ENCODE results near the gene DYTN.

DYTN gene

GRCh38 chr2:206665251-206665650 is 52.9 kb downstream of the DYTN start:
- ATAC-seq, result no peak
- no peak overlapping the region for H3K4me3 Mint-ChIP-seq
- H3K9me3 Mint-ChIP-seq, result no peaks in the 10 kb centered on the region
- H3K27ac Mint-ChIP-seq, result no peak overlapping the region
- H3K27me3 Mint-ChIP-seq, result peaks cover 24% of the 10 kb centered on the region
- H3K36me3 Mint-ChIP-seq, result no peaks in the 10 kb centered on the region
- no peaks in the 10 kb centered on the region for H3K4me1 Mint-ChIP-seq

GRCh38 chr2:206657087-206657486 is 61.1 kb downstream of the DYTN start:
- peaks cover 6% of the 10 kb centered on the region for H3K9me3 Mint-ChIP-seq
- no peak overlapping the region for H3K27ac Mint-ChIP-seq
- no peaks in the 10 kb centered on the region for H3K4me1 Mint-ChIP-seq
- H3K4me3 Mint-ChIP-seq, result no peak overlapping the region
- no peak for ATAC-seq
- H3K36me3 Mint-ChIP-seq, result no peaks in the 10 kb centered on the region
- H3K27me3 Mint-ChIP-seq, result peaks cover 15% of the 10 kb centered on the region

GRCh38 chr2:206647985-206648384 is 70.2 kb downstream of the DYTN start:
- Mint-ChIP-seq H3K9me3 (no peaks in the 10 kb centered on the region), H3K27ac (no peak overlapping the region), H3K27me3 (peaks cover 9% of the 10 kb centered on the region), H3K4me3 (no peak overlapping the region), H3K36me3 (no peaks in the 10 kb centered on the region), H3K4me1 (no peaks in the 10 kb centered on the region)
- ATAC-seq, result no peak

GRCh38 chr2:206642075-206643025 is 75.8 kb downstream of the DYTN start, which contains the start of gene FAM237A:
Gene FAM237A, plus strand, starts transcription at chr2:206642487. Its CDS starts 1,750 bp downstream, at chr2:206644237.
- no peak for ATAC-seq
- H3K36me3 Mint-ChIP-seq, result no peaks in the 10 kb centered on the region
- no peak within 1 kb of the TSS for H3K4me3 Mint-ChIP-seq
- H3K27ac Mint-ChIP-seq, result no peak within 1 kb of the TSS
- H3K9me3 Mint-ChIP-seq, result no peaks in the 10 kb centered on the region
- H3K27me3 Mint-ChIP-seq, result peaks cover 9% of the 10 kb centered on the region
- no peaks in the 10 kb centered on the region for H3K4me1 Mint-ChIP-seq

GRCh38 chr2:206641226-206641625 is 77.0 kb downstream of the DYTN start:
- no peaks in the 10 kb centered on the region for H3K4me1 Mint-ChIP-seq
- H3K36me3 Mint-ChIP-seq, result no peaks in the 10 kb centered on the region
- H3K4me3 Mint-ChIP-seq, result no peak overlapping the region
- ATAC-seq, result no peak
- H3K27ac Mint-ChIP-seq, result no peak overlapping the region
- no peaks in the 10 kb centered on the region for H3K9me3 Mint-ChIP-seq
- H3K27me3 Mint-ChIP-seq, result peaks cover 8% of the 10 kb centered on the region

GRCh38 chr2:206639636-206640035 is 78.6 kb downstream of the DYTN start:
- Mint-ChIP-seq H3K36me3 (no peaks in the 10 kb centered on the region), H3K4me3 (no peak overlapping the region), H3K4me1 (no peaks in the 10 kb centered on the region), H3K27me3 (no peaks in the 10 kb centered on the region), H3K9me3 (no peaks in the 10 kb centered on the region), H3K27ac (no peak overlapping the region)
- ATAC-seq, result no peak

- Mint-ChIP-seq H3K36me3 (no peaks in the 10 kb centered on the region), H3K27ac (no peak overlapping the region), H3K9me3 (no peaks in the 10 kb centered on the region), H3K27me3 (no peaks in the 10 kb centered on the region), H3K4me3 (no peak overlapping the region), H3K4me1 (no peaks in the 10 kb centered on the region)
- no peak for ATAC-seq
Measured at GRCh38 chr2:206635015-206635414, 83.2 kb downstream of the DYTN start.

GRCh38 chr2:206631340-206631739 is 86.9 kb downstream of the DYTN start:
- no peaks in the 10 kb centered on the region for H3K4me1 Mint-ChIP-seq
- H3K9me3 Mint-ChIP-seq, result no peaks in the 10 kb centered on the region
- no peak for ATAC-seq
- H3K27me3 Mint-ChIP-seq, result peaks cover 9% of the 10 kb centered on the region
- no peaks in the 10 kb centered on the region for H3K36me3 Mint-ChIP-seq
- H3K4me3 Mint-ChIP-seq, result no peak overlapping the region
- no peak overlapping the region for H3K27ac Mint-ChIP-seq

- ATAC-seq, result no peak
Measured at GRCh38 chr2:206627632-206628031, 90.6 kb downstream of the DYTN start.

GRCh38 chr2:206626108-206626507 is 92.1 kb downstream of the DYTN start:
- Mint-ChIP-seq H3K27me3 (peaks cover 11% of the 10 kb centered on the region), H3K36me3 (no peaks in the 10 kb centered on the region), H3K4me3 (no peak overlapping the region), H3K9me3 (no peaks in the 10 kb centered on the region), H3K4me1 (no peaks in the 10 kb centered on the region), H3K27ac (no peak overlapping the region)
- no peak for ATAC-seq

More at GRCh38 chr2:206627632-206628031, 90.6 kb downstream of the DYTN start:
- no peaks in the 10 kb centered on the region for H3K4me1 Mint-ChIP-seq
- H3K4me3 Mint-ChIP-seq, result no peak overlapping the region
- no peaks in the 10 kb centered on the region for H3K9me3 Mint-ChIP-seq
- H3K27ac Mint-ChIP-seq, result no peak overlapping the region
- peaks cover 11% of the 10 kb centered on the region for H3K27me3 Mint-ChIP-seq
- H3K36me3 Mint-ChIP-seq, result no peaks in the 10 kb centered on the region

GRCh38 chr2:206619011-206619410 is 99.2 kb downstream of the DYTN start:
- ATAC-seq, result no peak
- Mint-ChIP-seq H3K4me1 (no peaks in the 10 kb centered on the region), H3K27me3 (no peaks in the 10 kb centered on the region), H3K36me3 (no peaks in the 10 kb centered on the region), H3K27ac (no peak overlapping the region), H3K9me3 (no peaks in the 10 kb centered on the region), H3K4me3 (no peak overlapping the region)

GRCh38 chr2:206616151-206616550 is 102.0 kb downstream of the DYTN start:
- H3K27me3 Mint-ChIP-seq, result no peaks in the 10 kb centered on the region
- H3K36me3 Mint-ChIP-seq, result no peaks in the 10 kb centered on the region
- no peak overlapping the region for H3K27ac Mint-ChIP-seq
- ATAC-seq, result no peak
- no peaks in the 10 kb centered on the region for H3K9me3 Mint-ChIP-seq
- no peaks in the 10 kb centered on the region for H3K4me1 Mint-ChIP-seq
- no peak overlapping the region for H3K4me3 Mint-ChIP-seq

- Mint-ChIP-seq H3K4me1 (no peaks in the 10 kb centered on the region), H3K27ac (no peak overlapping the region), H3K4me3 (no peak overlapping the region), H3K36me3 (no peaks in the 10 kb centered on the region), H3K27me3 (no peaks in the 10 kb centered on the region), H3K9me3 (no peaks in the 10 kb centered on the region)
- no peak for ATAC-seq
Measured at GRCh38 chr2:206615417-206616089, 102.6 kb downstream of the DYTN start.

GRCh38 chr2:206614811-206615210 is 103.4 kb downstream of the DYTN start:
- Mint-ChIP-seq H3K27ac (no peak overlapping the region), H3K27me3 (no peaks in the 10 kb centered on the region), H3K4me1 (no peaks in the 10 kb centered on the region), H3K4me3 (no peak overlapping the region), H3K36me3 (no peaks in the 10 kb centered on the region), H3K9me3 (no peaks in the 10 kb centered on the region)
- no peak for ATAC-seq

- Mint-ChIP-seq H3K9me3 (no peaks in the 10 kb centered on the region), H3K4me3 (no peak overlapping the region), H3K27ac (no peak overlapping the region), H3K4me1 (no peaks in the 10 kb centered on the region), H3K27me3 (no peaks in the 10 kb centered on the region), H3K36me3 (no peaks in the 10 kb centered on the region)
- ATAC-seq, result no peak
Measured at GRCh38 chr2:206611736-206612135, 106.5 kb downstream of the DYTN start.

GRCh38 chr2:206611191-206611590 is 107.0 kb downstream of the DYTN start:
- H3K27ac Mint-ChIP-seq, result no peak overlapping the region
- H3K4me3 Mint-ChIP-seq, result no peak overlapping the region
- no peaks in the 10 kb centered on the region for H3K4me1 Mint-ChIP-seq
- H3K9me3 Mint-ChIP-seq, result no peaks in the 10 kb centered on the region
- H3K36me3 Mint-ChIP-seq, result no peaks in the 10 kb centered on the region
- ATAC-seq, result no peak
- H3K27me3 Mint-ChIP-seq, result no peaks in the 10 kb centered on the region
